SJCRH30 (cell line): Measurements from ENCODE around the gene MRGPRX2. TPM values are rescaled to one million over a fixed set of nuclear protein-coding genes. Genes with fewer than 3 reads are reported as not detected.

Experiments used
- DNase-seq, 2 experiments: peaks; one replicate each; pipeline ENCODE4 v3.0.0-alpha.2; 2015 to 2020
- H3K27ac ChIP-seq: fragments of 250-450 bp; sonication (Bioruptor Pico); 2 replicates; pipeline ENCODE4 v1.5.1; 2020; ENCODE audit warnings: mild to moderate bottlenecking, moderate library complexity
- H3K27me3 ChIP-seq: fragments of 250-450 bp; sonication (Bioruptor Pico); 2 replicates; pipeline ENCODE4 v1.5.1; 2020; ENCODE audit warnings: mild to moderate bottlenecking, moderate library complexity
- H3K36me3 ChIP-seq: fragments of 250-450 bp; sonication (Bioruptor Pico); 2 replicates; pipeline ENCODE4 v1.5.1; 2020; ENCODE audit warnings: mild to moderate bottlenecking, moderate library complexity
- H3K4me1 ChIP-seq: fragments of 250-450 bp; sonication (Bioruptor Pico); 2 replicates; pipeline ENCODE4 v1.5.1; 2020; ENCODE audit warnings: mild to moderate bottlenecking, moderate library complexity
- H3K4me3 ChIP-seq: fragments of 250-450 bp; sonication (Bioruptor Pico); 2 replicates; pipeline ENCODE4 v1.5.1; 2020; ENCODE audit warnings: mild to moderate bottlenecking, moderate library complexity
- H3K9me3 ChIP-seq: fragments of 250-450 bp; sonication (Bioruptor Pico); replicated peaks from 2 replicates; pipeline ENCODE4 v1.5.1; 2020; ENCODE audit warnings: mild to moderate bottlenecking, moderate library complexity
- total RNA-seq: library from RNA; depleted of rRNA; stranded (reverse); fragments of >200 nt; shearing (Covaris generic); gene quantifications from 2 replicates; pipeline ENCODE4 v1.2.3, GENCODE V29; 2014

Gene MRGPRX2
- total RNA-seq, 1 experiment from 2014 or later = not detected

- Histone ChIP-seq H3K4me1 (no peaks in the 10 kb centered on the region), H3K27me3 (no peaks in the 10 kb centered on the region; the same call in 1 of the 2 replicates), H3K36me3 (no peaks in the 10 kb centered on the region), H3K4me3 (no peak overlapping the region), H3K9me3 (0 out of 2 replicates have a peak, but pooled peaks cover 2% of the 10 kb centered on the region), H3K27ac (no peak overlapping the region)
- DNase-seq = no peak
These were observed 27.1 kb upstream of the MRGPRX2 start for GRCh38 chr11:19087658-19088057.

- no peak overlapping the region for H3K27ac ChIP-seq
- H3K27me3 ChIP-seq = no peaks in the 10 kb centered on the region; the same call in 1 of the 2 replicates
- H3K4me1 ChIP-seq = no peaks in the 10 kb centered on the region
- H3K36me3 ChIP-seq = no peaks in the 10 kb centered on the region
- no peaks in the 10 kb centered on the region for H3K9me3 ChIP-seq
- H3K4me3 ChIP-seq = no peak overlapping the region
- DNase-seq = no peak
These were observed 24.3 kb upstream of the MRGPRX2 start for GRCh38 chr11:19084661-19085315.

DNA sequence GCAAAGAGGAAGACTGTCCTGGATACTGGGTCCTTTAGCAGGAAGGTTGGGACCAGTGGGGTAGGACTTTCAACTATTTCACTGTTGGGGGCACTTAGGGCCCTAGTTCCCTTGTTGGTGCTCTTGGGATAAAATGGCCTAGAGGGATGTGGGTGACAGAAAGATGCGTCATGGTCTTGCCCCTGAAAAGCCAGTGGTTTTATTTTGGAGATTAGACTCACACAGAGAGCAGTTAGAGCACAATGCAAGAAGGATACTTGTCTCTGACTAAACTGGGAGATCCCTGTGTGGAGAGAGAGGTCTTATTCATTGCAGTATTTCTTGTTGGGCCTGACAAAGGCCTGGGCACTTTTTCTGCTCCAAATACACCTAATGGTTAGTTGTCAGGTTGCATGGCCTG, 22.6 kb upstream of the MRGPRX2 start:
- Histone ChIP-seq H3K4me1 (no peaks in the 10 kb centered on the region), H3K9me3 (no peaks in the 10 kb centered on the region), H3K27me3 (no peaks in the 10 kb centered on the region; the same call in 1 of the 2 replicates), H3K27ac (no peak overlapping the region), H3K4me3 (no peak overlapping the region), H3K36me3 (no peaks in the 10 kb centered on the region)
- DNase-seq = no peak

DNA sequence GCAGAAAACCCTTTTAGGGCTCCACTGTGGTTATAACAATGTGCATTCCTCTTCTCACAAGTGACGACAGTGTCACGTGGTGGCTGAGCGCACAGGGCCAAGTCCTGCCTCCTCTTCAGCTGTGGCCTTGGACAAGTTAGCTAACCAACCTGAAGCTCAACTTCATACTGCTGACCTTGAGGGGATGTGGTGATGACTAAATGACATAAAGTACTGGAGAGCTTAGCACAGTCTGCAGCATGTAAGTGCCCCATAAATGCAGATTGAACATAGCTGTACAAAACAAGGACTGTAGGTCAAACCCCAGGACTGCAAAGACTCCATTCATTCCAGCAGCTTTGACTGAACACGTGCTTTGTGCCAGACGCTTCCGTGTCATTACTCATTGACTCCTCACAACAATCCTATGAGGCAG, 20.1 kb upstream of the MRGPRX2 start:
- H3K36me3 ChIP-seq = no peaks in the 10 kb centered on the region
- H3K4me1 ChIP-seq = no peaks in the 10 kb centered on the region
- H3K27ac ChIP-seq = no peak overlapping the region
- H3K27me3 ChIP-seq = no peaks in the 10 kb centered on the region; the same call in 1 of the 2 replicates
- H3K9me3 ChIP-seq = no peaks in the 10 kb centered on the region
- H3K4me3 ChIP-seq = no peak overlapping the region
- DNase-seq = no peak

- no peaks in the 10 kb centered on the region for H3K36me3 ChIP-seq
- H3K4me1 ChIP-seq = no peaks in the 10 kb centered on the region
- no peaks in the 10 kb centered on the region for H3K9me3 ChIP-seq
- H3K27me3 ChIP-seq = no peaks in the 10 kb centered on the region; the same call in 1 of the 2 replicates
- H3K4me3 ChIP-seq = no peak overlapping the region
- no peak overlapping the region for H3K27ac ChIP-seq
- DNase-seq = no peak
These were observed 19.3 kb upstream of the MRGPRX2 start for GRCh38 chr11:19079643-19080440.

GRCh38 chr11:19077965-19078364, 17.4 kb upstream of the MRGPRX2 start:
- no peaks in the 10 kb centered on the region for H3K4me1 ChIP-seq
- H3K27ac ChIP-seq = no peak overlapping the region
- DNase-seq = no peak

DNA sequence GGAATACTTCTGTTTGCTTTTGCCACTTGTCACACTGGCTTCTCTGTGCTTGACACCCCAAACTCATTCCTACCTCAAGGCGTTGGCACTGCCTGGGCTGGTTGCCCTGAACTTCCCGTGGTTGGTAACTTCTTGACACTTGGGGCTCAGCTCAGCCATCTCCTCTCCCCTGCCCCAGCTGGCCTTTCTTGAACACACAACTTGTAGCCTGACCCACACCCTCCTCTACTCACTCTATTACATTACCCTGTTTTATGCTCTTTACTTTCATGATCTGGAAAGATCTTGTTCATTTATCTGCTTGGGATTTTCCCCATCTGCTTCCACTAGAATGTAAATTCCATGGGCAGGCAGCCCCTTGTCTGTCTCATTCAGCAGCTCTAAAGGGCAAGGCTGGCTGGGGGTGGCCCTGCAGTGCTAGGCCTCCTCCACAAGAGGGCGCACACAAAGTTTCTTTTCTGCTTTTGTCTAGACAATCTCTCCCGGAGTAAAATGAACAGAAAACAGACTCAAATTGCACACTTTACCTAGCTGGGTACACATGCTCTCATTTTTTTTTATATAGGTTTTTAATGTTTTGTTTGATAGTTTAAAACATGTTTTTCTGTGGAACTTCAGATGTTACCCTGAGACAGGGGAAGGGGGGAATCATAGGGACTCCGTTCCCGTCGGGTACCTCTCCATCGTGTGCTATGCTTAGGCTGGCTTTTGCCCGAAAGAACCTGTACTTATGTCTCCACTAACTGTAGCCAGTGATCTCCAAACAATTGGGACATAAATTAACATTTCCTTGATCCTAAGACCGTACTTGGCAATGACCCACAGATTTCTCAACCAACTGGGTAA, 16.4 kb upstream of the MRGPRX2 start:
- Histone ChIP-seq H3K27me3 (no peaks in the 10 kb centered on the region), H3K4me3 (no peak overlapping the region), H3K36me3 (no peaks in the 10 kb centered on the region), H3K9me3 (no peaks in the 10 kb centered on the region), H3K4me1 (no peaks in the 10 kb centered on the region; the same call in 1 of the 2 replicates), H3K27ac (no peak overlapping the region)
- peak; percentile 55 to 88 for DNase-seq

More at GRCh38 chr11:19077965-19078364, 17.4 kb upstream of the MRGPRX2 start:
- H3K9me3 ChIP-seq = no peaks in the 10 kb centered on the region
- no peak overlapping the region for H3K4me3 ChIP-seq
- no peaks in the 10 kb centered on the region for H3K36me3 ChIP-seq
- no peaks in the 10 kb centered on the region for H3K27me3 ChIP-seq

- Histone ChIP-seq H3K27ac (no peak overlapping the region), H3K4me3 (no peak overlapping the region), H3K9me3 (no peaks in the 10 kb centered on the region), H3K36me3 (no peaks in the 10 kb centered on the region), H3K4me1 (peaks cover 3% of the 10 kb centered on the region), H3K27me3 (no peaks in the 10 kb centered on the region)
- no peak for DNase-seq
These were observed 15.1 kb upstream of the MRGPRX2 start for GRCh38 chr11:19075636-19076035.

DNA sequence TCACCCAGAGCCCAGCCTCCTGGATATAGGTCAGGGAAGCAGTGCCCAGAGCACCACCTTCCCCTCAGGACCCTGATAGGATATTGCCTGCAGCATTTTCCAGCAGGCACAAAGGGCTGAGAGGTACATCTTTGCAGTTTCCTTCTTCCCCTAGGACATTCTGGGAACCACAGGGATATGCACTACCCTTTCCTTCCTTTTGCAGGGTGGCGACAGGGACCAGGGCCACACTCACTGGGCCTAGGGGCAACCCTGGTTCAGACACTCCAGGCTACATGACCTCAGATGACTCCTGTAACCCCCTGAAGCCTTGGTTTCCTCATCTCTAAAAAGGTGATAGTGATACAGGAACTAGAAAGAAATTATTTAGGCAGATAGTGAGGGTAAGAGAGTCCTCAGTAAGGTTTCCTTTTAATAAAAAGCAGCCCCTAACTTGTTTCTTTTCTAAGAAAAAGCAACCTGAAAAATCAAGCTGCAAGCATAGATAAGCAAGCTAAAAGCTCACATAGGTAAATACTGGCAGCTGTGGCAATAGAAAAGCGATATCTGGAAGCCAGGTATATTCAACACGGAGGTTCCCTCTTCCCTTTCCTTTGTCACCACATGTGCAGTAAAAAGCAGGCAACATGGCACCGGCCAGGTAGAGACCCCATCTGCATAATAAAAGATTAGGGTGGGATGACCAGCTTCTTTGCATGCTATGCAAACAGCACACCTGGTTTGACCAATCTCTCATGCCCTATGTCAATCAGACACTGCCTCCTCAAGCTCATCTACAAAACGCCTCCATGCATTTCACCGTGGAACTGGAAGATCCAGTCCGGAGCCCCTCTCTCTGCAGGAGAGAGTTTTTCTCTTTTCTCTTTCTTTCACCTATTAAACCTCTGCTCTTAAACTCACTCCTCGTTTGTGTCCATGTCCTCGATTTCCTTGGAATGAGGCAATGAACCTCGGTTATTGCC, 13.2 kb upstream of the MRGPRX2 start:
- H3K4me3 ChIP-seq = no peak overlapping the region
- H3K9me3 ChIP-seq = peaks cover 3% of the 10 kb centered on the region; the same call in 1 of the 2 replicates
- peaks cover 3% of the 10 kb centered on the region for H3K4me1 ChIP-seq
- H3K27me3 ChIP-seq = no peaks in the 10 kb centered on the region
- no peak overlapping the region for H3K27ac ChIP-seq
- no peak for DNase-seq
- H3K36me3 ChIP-seq = no peaks in the 10 kb centered on the region

- no peak overlapping the region for H3K4me3 ChIP-seq
- H3K27me3 ChIP-seq = no peaks in the 10 kb centered on the region
- H3K4me1 ChIP-seq = peaks cover 3% of the 10 kb centered on the region
- DNase-seq = no peak
- H3K36me3 ChIP-seq = no peaks in the 10 kb centered on the region
- H3K27ac ChIP-seq = no peak overlapping the region
- peaks cover 3% of the 10 kb centered on the region; the same call in 1 of the 2 replicates for H3K9me3 ChIP-seq
These were observed 11.9 kb upstream of the MRGPRX2 start for GRCh38 chr11:19072464-19072863.

DNA sequence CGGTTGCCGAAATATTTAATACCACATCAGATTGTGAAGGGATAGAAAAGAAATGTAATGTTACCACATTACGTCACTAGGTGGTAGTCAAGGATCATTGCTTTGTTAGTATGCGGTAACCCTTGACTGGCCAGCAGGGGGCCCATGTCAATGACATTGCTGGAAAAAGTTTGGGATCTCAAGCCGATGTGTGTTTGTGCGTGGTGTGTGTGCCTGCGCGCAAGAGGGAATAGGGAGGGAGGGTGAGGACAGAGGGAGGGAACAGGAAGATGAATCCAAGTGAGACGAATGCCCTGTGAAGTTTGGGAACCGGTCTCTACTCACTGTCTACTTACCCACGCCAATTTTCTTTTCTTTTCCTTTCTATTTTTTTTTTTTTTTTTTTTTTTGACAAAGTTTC, 10.7 kb upstream of the MRGPRX2 start:
- DNase-seq = peak; percentile 89 to 97
- peaks cover 3% of the 10 kb centered on the region; the same call in 1 of the 2 replicates for H3K9me3 ChIP-seq
- no peaks in the 10 kb centered on the region for H3K27me3 ChIP-seq
- no peaks in the 10 kb centered on the region for H3K36me3 ChIP-seq
- H3K4me1 ChIP-seq = peaks cover 3% of the 10 kb centered on the region
- 0 out of 2 replicates have a peak overlapping the region, but pooled peaks have one; percentile 7 for H3K4me3 ChIP-seq
- no peak overlapping the region for H3K27ac ChIP-seq

DNA sequence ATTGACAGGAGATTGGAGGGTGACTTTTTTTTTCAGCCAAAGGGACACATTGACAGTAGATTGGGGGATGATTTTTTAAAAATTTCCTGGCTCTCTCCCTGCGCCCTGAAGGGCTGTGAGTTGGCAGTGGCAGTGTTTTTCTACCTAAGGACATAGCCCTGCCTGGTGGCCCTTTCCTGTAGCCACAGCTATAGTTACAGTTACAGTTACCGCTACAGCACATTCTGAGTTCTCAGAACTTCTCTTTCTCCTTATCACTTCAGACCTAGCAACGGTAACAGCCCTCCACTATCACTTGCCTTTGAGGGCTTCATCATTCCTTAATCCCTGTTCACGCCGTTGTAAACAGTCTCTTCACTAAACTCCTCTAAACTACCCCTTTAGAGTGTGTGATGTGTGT, 684 bp downstream of the MRGPRX2 start:
- no peak overlapping the region for H3K27ac ChIP-seq
- H3K27me3 ChIP-seq = no peaks in the 10 kb centered on the region
- DNase-seq = no peak
- 0 out of 2 replicates have a peak, but pooled peaks cover 5% of the 10 kb centered on the region for H3K9me3 ChIP-seq
- no peak overlapping the region for H3K4me3 ChIP-seq
- no peaks in the 10 kb centered on the region for H3K36me3 ChIP-seq
- no peaks in the 10 kb centered on the region for H3K4me1 ChIP-seq

- DNase-seq = no peak
- Histone ChIP-seq H3K27ac (no peak overlapping the region), H3K36me3 (no peaks in the 10 kb centered on the region), H3K9me3 (peaks cover 3% of the 10 kb centered on the region; the same call in 1 of the 2 replicates), H3K4me1 (no peaks in the 10 kb centered on the region), H3K27me3 (no peaks in the 10 kb centered on the region), H3K4me3 (no peak overlapping the region)
These were observed 4.6 kb downstream of the MRGPRX2 start for GRCh38 chr11:19055905-19056304.

- H3K4me1 ChIP-seq = no peaks in the 10 kb centered on the region
- no peak overlapping the region for H3K4me3 ChIP-seq
- DNase-seq = no peak
- H3K27me3 ChIP-seq = no peaks in the 10 kb centered on the region
- H3K36me3 ChIP-seq = no peaks in the 10 kb centered on the region
- no peak overlapping the region for H3K27ac ChIP-seq
- H3K9me3 ChIP-seq = peaks cover 3% of the 10 kb centered on the region; the same call in 1 of the 2 replicates
These were observed 5.5 kb downstream of the MRGPRX2 start for GRCh38 chr11:19055016-19055415.
